Measurements from ENCODE around the gene FANCL.
"Not testable (repeated sequence)": the region's sequence is repeated elsewhere in the genome, so short reads cannot be mapped to it uniquely, and the experiment has no call there.

FANCL gene

GRCh38 chr2:58204195-58204959, 36.7 kb downstream of the FANCL start:
- DNase-seq, result no peak

- DNase-seq, result no peak
These were observed 38.1 kb downstream of the FANCL start for GRCh38 chr2:58203018-58203417.

- no peak for DNase-seq
These were observed 38.7 kb downstream of the FANCL start for GRCh38 chr2:58202404-58202803.

- DNase-seq, result no peak
These were observed 43.2 kb downstream of the FANCL start for GRCh38 chr2:58197894-58198293.

GRCh38 chr2:58195662-58196061, 45.5 kb downstream of the FANCL start:
- DNase-seq, result no peak

- no peak for DNase-seq
These were observed 46.7 kb downstream of the FANCL start for GRCh38 chr2:58194458-58194857.

- DNase-seq, result not testable (repeated sequence)
These were observed 54.1 kb downstream of the FANCL start for GRCh38 chr2:58187022-58187421.

- DNase-seq, result no peak
These were observed 54.6 kb downstream of the FANCL start for GRCh38 chr2:58186501-58186900.

GRCh38 chr2:58182527-58182926, 58.6 kb downstream of the FANCL start:
- DNase-seq, result no peak

- no peak for DNase-seq
These were observed 60.5 kb downstream of the FANCL start for GRCh38 chr2:58180635-58181034.

- DNase-seq, result not testable (repeated sequence)
These were observed 61.0 kb downstream of the FANCL start for GRCh38 chr2:58180175-58180574.

- not testable (repeated sequence) for DNase-seq
These were observed 63.9 kb downstream of the FANCL start for GRCh38 chr2:58177187-58177586.

- DNase-seq, result not testable (repeated sequence)
These were observed 69.3 kb downstream of the FANCL start for GRCh38 chr2:58171831-58172230.

- DNase-seq, result not testable (repeated sequence)
These were observed 70.7 kb downstream of the FANCL start for GRCh38 chr2:58170334-58170933.

- DNase-seq, result not testable (repeated sequence)
These were observed 71.3 kb downstream of the FANCL start for GRCh38 chr2:58169845-58170244.

GRCh38 chr2:58168130-58168529, 73.0 kb downstream of the FANCL start:
- not testable (repeated sequence) for DNase-seq

GRCh38 chr2:58163913-58164312, 77.2 kb downstream of the FANCL start:
- DNase-seq, result no peak

GRCh38 chr2:58158481-58158880, 82.6 kb downstream of the FANCL start:
- no peak for DNase-seq

GRCh38 chr2:58157754-58158153, 83.4 kb downstream of the FANCL start:
- no peak for DNase-seq

GRCh38 chr2:58156780-58157179, 84.3 kb downstream of the FANCL start:
- DNase-seq, result no peak

- DNase-seq, result no peak
These were observed 85.9 kb downstream of the FANCL start for GRCh38 chr2:58155160-58155778.

- DNase-seq, result no peak
These were observed 94.4 kb downstream of the FANCL start for GRCh38 chr2:58146707-58147106.

- not testable (repeated sequence) for DNase-seq
These were observed 95.4 kb downstream of the FANCL start for GRCh38 chr2:58145769-58146168.

- DNase-seq, result no peak
These were observed 100.5 kb downstream of the FANCL start for GRCh38 chr2:58140508-58141072.
